HG03175 (cell line): ENCODE data around the gene CCDC191.

Source experiments
- ATAC-seq: cut with Tn5 transposase; IDR thresholded peaks from one replicate; pipeline ENCODE4 v1.9.1; 2021; ENCODE audit warnings: mild to moderate bottlenecking, moderate library complexity; ENCODE audit not compliant: unreplicated experiment

CCDC191 gene

DNA sequence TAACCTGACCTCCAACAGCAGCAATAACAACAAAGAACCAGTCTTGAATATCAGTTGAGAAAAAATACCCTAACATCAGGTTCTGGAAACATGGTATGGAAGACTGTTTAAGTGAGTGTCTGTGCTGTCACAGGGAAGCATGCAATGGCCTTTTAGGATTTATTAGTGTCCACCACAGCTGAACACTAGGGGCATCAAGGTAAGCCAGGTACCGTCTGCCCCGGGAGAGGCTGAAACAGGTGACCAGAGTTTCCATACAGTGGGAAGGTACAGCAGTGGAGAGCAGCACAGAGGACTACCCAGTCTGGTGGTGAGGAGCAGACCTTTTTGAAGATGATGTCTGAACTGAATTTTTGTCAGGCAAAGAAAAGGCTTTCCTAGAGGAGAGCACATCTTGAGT, 90.2 kb downstream of the CCDC191 start:
- no peak for ATAC-seq

DNA sequence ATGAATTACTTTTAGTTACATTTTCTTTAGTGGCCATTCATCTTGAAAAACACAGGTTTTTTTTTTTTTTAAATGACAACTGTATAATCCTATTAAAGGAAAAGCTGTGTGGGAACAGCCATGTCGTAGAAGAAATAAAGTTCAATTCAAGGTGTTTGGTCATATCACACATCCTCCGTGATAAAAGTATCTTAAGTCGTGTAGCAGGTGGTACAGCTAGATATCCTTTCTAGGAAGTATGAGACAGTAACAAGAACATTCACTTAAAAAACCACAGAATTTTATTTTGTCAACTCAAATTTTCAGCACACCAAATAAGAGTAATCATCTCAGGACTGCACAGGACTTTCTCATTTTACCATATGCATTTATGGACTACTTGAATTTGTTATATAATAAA, 92.4 kb downstream of the CCDC191 start:
- no peak for ATAC-seq

DNA sequence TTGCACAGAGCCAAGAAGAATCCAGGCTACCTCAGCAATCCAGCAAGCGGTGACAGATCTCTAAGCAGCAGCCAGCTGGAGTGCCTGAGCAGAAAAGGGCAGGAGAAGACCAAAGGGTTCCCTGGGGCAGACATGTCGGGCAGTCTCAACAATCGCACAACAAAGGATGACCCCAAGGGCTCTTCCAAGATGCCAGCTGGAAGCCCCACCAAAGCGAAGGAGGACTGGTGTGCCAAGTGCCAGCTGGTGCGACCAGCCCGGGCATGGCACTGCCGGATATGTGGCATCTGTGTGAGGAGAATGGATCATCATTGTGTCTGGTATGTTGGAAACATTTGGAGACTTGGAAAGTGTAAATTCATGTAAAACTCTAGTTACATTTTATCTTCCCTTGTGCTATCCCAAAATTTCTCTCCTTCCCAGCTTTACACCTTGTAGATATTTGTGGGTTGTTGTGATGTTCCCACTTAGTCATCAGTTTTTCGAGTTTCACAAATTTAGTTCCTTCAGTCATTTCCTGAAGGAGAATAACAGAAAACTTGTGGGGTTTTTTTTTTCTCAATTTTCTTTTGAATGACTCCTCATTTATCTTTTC, 102.1 kb downstream of the CCDC191 start:
- no peak for ATAC-seq

DNA sequence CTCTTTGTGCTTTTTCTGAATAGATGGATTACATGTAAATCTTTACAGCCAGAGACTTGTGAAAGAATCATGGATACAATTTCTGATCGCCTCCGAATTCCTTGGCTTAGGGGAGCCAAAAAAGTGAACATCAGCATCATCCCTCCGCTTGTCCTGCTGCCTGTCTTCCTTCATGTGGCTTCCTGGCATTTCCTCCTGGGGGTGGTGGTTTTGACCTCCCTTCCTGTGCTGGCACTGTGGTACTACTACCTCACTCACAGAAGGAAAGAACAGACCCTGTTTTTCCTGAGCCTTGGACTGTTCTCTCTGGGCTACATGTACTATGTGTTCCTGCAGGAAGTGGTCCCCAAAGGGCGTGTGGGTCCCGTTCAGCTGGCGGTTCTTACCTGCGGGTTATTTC, 102.6 kb downstream of the CCDC191 start:
- ATAC-seq: no peak

DNA sequence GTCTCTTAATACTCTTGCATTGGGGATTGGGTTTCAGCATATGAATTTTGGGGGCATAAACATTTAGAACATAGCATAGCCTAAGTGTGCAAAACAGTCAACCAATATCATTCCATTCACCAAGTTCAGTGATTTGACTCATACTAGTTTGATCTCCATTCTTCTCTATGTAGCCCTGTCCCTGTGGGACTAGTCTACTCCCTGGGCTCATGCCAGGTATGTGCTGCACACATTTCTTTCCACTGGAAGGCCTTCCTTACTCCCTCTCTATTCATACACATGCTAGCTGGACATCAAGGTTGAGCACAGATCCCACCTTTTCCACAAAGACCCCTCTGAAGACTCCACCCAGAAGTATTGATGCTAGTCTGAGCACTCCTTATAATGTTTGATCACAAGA, 103.4 kb downstream of the CCDC191 start:
- no peak for ATAC-seq

DNA sequence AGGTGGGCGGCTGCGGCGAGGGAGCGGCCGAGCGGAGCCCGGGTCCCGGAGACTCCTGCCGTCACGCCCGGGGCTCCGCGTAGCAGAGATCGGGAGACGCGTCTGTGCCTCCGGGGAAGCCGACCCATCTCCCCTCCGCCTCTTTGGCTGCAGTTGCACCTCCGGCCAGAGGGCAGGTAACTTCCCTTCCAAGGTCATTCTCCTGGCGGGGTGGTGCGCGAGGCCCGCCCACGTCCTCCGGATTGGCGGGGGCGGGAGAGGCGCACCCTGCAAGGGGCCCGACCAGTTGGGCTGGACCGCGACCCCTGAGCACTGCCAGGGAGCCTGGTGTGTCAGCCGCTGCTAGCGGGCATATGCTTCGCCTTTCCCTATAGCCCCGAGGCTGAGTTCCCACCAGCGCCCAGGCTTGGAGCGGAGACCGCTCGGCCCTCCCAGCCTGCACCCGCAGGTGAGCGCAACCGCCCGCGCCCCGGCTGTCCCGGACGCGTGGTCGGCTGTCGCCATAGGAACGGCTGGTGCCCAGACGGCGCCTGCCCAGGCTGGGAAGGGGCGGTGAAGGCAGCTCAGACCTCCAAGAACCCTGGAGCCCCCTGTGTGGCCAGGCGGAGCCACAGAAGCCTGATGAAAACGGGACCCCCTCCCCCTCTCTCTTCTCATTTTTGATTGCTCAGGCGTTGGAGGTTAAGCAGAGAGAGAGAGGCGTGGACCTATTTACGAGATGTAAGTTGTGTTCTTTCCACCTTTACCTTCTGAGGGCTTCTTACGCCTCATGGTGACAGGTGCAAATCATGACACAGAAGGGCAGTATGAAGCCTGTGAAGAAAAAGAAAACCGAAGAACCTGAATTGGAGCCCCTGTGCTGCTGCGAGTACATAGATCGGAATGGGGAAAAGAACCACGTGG, 108.1 kb downstream of the CCDC191 start:
- peak; percentile 56 for ATAC-seq

DNA sequence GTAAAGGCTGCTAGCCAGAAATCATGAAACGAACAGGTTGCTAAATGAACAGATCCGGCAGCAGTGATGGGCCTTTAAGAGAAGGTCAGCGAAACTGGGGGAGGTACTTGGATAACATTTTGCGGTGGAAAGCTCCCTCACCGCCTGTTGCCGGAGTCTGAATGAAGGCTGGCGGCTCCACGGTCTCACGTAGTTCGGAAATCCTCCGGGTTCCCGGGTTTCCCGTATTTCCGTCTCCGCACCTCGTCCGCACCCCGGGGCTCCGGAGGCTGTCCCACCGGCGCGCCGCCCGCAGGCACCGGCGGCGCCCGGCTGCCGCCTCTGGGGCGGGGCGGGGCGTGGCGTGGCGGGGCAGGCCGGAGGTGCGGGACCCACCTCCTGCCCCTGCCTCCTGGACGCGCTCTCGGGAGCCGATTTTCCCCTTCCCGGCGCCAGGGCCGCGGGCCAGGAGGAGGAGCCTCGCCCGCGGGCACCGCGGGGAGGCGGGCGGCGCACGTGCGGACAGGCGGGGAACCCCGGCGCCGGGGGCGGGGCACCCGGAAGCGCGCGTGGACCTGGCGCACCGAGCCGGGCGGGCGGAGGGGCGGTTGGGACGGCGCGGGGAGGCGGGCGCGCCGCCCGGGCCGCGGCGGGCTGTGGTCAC, 108.8 kb downstream of the CCDC191 start, which contains the start of gene ZDHHC23:
TSS of gene ZDHHC23 (plus strand) at position 642 of the 643 bp plus-strand sequence. CDS start 790 bp downstream, outside the sequence.
- ATAC-seq: peak; percentile 77

DNA sequence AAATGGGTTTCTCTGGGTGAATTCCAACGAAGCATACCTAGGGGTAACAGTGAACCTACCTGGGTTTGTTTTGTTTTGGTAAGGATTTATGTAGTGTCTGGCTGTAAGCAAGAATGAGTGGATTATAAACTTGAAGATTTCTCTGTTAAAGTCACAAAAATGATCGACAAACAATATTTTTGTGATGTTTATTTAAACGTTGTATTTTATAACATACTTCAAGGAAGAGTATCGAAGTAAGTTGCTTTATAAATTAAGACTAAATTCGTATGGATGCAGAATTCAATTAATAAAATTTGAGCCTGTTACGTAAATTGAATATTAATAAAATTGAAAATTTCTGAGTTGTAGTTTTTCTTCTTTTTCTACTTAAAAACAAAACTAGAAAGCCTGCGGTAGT, 109.5 kb downstream of the CCDC191 start:
- ATAC-seq: no peak

DNA sequence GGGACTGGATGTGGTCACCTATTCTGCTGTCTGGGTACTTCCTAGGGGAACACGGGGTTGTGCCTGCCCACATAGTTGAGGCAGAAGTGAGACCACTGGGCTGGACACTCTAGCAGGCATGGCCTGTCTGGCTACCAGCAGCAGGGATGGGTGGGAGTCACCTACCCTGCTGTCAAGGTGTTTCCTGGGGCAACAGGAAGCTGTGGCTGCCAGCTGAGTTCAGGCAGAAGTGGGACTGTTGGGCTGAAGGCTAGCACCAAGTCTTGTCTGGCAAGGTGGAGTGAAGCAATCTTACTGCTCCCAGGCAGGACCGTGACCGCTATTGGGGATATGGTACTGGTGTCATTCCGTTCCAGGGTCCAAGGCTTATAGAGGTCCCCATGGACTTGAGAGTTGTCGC, 128.8 kb downstream of the CCDC191 start:
- no peak for ATAC-seq

DNA sequence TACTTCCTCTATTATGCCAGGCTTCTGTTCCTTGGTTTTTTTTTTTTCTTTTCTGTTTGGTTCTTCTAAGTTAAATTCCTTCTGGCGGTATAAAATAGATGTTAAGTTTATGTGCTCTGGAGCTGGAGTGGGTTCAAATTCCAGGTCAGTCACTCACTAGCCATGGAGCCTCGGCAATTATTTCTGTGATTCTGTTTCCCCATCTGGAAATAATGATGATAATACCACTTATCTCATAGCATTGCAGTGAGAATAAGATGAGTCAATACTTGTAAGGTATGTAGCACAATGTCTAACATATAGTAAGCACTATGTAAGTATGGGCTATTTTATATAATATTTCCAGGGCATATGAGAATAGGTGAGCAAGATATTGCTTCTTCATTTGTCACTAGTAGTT, 141.7 kb downstream of the CCDC191 start:
- ATAC-seq: no peak
